H7 (cell line): Measurements from ENCODE around the gene ATP5F1E. TPM values are rescaled to one million over a fixed set of nuclear protein-coding genes. Genes with fewer than 3 reads are reported as not detected.
"Not testable (repeated sequence)": the region's sequence is repeated elsewhere in the genome, so short reads cannot be mapped to it uniquely, and the experiment has no call there.

Source experiments
- DNase-seq: peaks from one replicate; pipeline ENCODE4 v3.0.0; 2012
- H3K27me3 ChIP-seq: 2 replicates; pipeline ENCODE4 v1.6.0; 2011; ENCODE audit warnings: mild to moderate bottlenecking, low read length; ENCODE audit not compliant: control insufficient read depth, insufficient read depth
- H3K36me3 ChIP-seq: replicated peaks from 2 replicates; pipeline ENCODE4 v1.5.1; 2011; ENCODE audit warnings: low read length; ENCODE audit not compliant: control insufficient read depth, insufficient read depth
- H3K4me3 ChIP-seq: 2 replicates; pipeline ENCODE4 v1.5.1; 2011; ENCODE audit warnings: low read depth, mild to moderate bottlenecking, control low read depth, low read length, moderate library complexity; ENCODE audit not compliant: insufficient read depth
- total RNA-seq: library from RNA; depleted of rRNA; stranded (reverse); fragments of >200 nt; shearing (Covaris generic); gene quantifications from 2 replicates; pipeline ENCODE4 v1.2.3, GENCODE V29; 2014

ATP5F1E gene
- total RNA-seq, 1 experiment from 2014 or later, result 16.4 TPM

DNA sequence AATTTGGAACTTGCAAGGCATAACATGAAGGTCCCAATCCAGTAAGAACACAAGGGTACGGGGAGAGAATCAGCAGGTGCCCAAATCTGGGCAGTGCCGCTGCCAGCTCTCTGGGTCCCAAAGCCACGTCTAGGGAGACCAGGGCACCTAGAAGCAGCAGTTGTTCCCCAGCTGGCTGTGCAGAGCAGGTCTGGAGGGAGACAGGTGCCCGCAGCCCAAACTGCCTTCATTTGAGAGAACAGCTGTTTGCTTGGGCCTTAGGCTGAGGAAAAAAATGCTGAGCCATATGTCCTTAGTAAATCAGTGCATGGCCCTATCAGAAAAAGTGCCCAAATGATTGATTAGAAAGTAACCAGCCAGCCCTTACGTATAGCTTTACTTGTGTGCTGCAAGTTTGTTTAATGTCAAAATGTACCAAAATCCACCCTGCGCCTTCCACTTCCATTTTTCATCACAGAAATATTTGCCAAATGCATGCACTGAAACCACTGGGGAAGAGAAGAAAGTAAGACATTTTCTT lies 19.6 kb upstream of the ATP5F1E start:
- H3K4me3 ChIP-seq, result no peak overlapping the region
- DNase-seq, result no peak
- H3K36me3 ChIP-seq, result no peaks in the 10 kb centered on the region
- no peaks in the 10 kb centered on the region for H3K27me3 ChIP-seq

DNA sequence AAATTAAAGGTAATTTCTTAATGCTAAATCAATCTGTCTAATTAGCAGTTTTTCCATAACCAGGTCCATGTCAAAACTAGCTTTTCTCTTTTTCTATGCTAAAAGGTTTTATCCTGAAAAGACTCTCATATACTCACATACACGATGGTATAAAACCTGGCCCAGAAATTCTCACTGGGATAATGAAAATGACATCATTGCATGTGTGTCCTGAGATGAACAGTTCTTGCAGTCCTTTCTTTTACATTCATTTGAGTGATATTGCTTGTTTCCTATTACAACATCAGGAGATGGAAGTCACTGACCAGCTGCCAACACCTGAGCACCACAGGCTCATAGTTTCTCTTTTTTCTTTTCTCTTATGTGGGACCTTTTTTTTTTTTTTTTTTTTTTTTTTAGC lies 18.3 kb upstream of the ATP5F1E start:
- Histone ChIP-seq H3K27me3 (no peaks in the 10 kb centered on the region), H3K36me3 (no peaks in the 10 kb centered on the region), H3K4me3 (no peak overlapping the region)
- DNase-seq, result no peak

DNA sequence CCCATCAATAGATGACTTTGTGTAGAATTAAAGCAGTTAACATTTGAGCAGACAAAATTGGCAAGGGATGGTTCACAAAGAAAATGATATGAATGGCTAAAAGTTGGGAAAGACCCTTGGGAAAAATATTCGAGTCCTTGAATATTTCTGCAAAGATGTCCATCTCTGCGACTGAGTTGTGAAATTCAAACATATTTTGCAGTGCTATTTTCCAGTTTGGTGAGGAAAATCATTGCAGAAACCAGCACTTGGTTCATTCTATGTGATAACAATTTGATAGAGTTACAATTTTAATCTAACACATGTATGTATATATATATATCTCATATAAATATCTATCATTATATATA lies 16.5 kb upstream of the ATP5F1E start:
- H3K27me3 ChIP-seq, result no peaks in the 10 kb centered on the region; the same call in 1 of the 2 replicates
- H3K36me3 ChIP-seq, result no peaks in the 10 kb centered on the region
- H3K4me3 ChIP-seq, result no peak overlapping the region
- DNase-seq, result no peak

DNA sequence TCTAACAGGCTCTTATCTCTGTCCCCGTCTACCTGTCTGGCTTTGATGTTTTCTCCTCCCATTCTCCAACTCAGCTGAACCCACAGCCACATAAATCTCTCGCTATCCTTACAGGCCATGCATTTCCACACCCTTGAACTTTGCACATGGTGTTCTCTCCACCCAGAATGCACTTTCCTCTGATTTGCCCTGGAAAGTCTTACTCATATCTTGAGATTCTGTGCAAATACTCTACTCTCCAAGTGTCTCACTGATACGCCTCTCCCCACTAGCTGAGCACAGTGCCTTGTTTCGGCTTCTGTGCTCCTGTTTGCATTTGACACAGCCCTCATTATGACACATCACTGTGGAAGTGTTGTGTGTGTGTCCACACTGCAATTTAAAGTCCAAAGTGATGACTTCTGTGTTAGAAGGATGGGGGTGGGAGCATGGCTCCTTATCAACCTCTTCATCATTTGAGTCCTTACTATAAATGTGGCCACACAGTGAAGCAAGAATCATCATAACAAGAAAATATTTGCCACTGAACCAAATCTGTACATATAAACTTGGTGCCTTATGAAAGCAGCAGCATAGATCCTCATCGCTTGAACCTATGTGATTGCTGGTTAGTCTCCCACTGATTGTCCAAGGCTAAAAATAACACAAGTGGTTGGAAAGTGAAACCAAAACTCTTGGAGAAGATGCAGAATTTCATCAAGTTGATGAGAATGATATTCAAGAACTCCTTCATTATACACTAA lies 16.0 kb upstream of the ATP5F1E start:
- no peaks in the 10 kb centered on the region for H3K36me3 ChIP-seq
- no peak for DNase-seq
- H3K27me3 ChIP-seq, result no peaks in the 10 kb centered on the region; the same call in 1 of the 2 replicates
- H3K4me3 ChIP-seq, result no peak overlapping the region

DNA sequence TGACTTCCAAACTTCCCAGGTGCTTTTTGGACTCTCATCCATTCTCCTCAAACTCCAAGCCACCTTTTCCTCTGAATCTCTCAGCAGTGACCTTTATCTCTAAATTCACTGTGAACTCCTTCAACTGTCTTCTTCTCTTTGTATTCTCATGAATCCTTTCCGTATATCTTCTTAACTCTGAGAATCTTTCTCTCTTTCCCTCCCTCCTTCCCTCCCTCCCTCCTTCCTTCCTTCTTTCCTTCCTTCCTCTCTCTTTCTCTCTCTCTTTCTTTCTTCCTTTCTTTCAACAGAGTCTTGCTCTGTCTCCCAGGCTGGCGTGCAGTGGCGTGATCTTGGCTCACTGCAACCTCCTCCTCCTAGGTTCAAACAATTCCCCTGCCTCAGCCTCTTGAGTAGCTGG lies 14.7 kb upstream of the ATP5F1E start:
- H3K27me3 ChIP-seq, result no peaks in the 10 kb centered on the region; the same call in 1 of the 2 replicates
- no peak overlapping the region for H3K4me3 ChIP-seq
- H3K36me3 ChIP-seq, result no peaks in the 10 kb centered on the region
- DNase-seq, result no peak

DNA sequence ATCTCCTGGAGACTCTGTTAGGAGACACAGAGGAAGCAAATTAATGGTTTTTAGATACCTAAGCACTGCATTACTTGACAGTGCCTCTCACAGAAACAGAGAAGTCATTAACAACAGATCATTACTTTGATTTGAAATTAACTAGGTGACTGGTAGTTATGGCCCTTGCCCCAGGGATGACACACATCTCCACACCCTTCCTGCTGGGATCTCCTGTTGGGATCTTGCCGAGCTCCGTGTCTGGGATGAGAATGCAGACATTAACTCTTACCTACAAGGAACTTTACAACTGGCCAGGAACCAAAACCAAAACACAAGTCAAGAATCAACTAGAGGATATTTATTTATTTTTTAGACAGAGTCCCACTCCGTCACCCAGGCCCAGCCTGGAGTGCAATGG lies 12.7 kb upstream of the ATP5F1E start:
- H3K4me3 ChIP-seq, result no peak overlapping the region
- H3K36me3 ChIP-seq, result no peaks in the 10 kb centered on the region
- no peaks in the 10 kb centered on the region; the same call in 1 of the 2 replicates for H3K27me3 ChIP-seq
- DNase-seq, result no peak

DNA sequence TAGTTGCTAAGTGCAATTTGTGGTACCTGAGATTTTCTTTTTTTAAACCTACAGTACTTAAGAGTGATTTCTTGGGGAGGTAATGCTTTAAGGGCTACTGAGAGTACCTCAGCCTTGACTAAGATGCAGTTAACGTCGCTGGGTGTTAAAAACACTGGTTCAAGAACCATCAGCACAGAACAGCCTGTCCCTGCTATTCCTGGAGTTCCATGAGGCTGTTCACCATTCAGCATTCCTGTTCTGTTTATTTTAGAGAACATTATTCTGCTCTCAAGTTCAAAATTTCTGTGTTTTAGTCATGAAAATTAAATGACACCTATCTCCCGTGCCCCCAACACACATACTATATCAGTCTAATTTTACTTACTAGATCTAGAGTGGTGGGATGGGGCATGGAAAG lies 12.2 kb upstream of the ATP5F1E start:
- Histone ChIP-seq H3K27me3 (no peaks in the 10 kb centered on the region; the same call in 1 of the 2 replicates), H3K4me3 (no peak overlapping the region), H3K36me3 (no peaks in the 10 kb centered on the region)
- no peak for DNase-seq

DNA sequence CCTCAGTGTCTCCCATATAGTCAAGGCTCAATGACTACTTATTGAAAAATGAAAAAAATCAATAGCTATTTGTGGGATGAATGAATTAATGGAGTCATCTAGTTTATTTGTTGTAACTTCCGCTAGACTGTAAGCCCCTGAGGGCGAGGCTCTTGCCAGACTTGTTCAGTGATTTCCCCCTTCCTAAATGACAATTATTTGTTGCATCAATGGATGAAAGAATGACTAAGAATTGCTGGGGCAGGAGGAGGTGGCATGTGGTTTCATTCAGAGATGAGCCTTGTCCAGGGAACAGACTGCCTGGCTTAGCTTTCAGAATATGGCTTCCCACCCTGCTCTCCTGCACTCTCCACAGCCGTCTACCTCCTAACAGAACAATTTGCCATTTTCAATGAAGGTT lies 11.6 kb upstream of the ATP5F1E start:
- no peak for DNase-seq
- no peaks in the 10 kb centered on the region; the same call in 1 of the 2 replicates for H3K27me3 ChIP-seq
- no peaks in the 10 kb centered on the region for H3K36me3 ChIP-seq
- no peak overlapping the region for H3K4me3 ChIP-seq

DNA sequence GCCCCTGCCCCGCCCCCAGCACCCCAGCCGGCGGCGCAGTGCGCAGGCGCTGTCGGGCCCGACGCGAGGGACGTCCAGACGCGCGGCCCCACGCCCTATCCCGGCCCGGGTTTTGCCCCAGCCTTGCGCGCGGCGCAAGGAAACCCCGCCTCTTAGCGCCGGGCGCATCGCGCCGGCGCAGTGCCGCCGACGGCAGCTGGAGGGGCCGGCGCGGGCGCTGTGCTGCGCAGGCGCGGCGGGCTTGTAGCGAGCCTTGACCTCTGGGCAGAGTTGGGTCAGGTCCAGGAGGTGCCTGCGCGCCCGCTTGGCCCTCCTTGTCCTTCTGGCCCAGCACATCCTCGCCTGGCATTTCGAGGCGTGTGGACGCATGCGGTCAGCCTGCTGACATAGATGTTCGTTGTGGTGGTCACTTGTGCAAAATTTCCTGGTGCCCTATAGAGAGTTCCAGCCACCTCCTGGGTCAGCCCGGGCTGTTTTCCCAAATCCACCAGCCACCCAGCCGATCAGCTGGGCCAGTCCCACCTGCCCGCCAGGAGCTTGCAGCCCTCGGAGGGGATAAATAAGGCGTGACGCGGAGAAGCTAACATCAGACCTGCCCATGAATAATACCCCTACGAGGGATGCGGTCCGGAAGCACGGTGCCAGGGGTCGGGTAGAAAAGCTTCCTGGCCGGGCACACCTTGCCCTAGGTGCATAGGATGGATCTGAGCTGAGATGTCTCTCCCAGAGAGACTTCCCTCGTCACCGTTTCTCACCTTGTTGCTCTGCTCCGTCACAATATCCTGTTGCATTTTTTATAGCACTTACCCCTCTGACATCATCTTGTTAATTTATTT lies 10.9 kb upstream of the ATP5F1E start:
- peak; percentile 99 for DNase-seq
- H3K27me3 ChIP-seq, result no peaks in the 10 kb centered on the region; the same call in 1 of the 2 replicates
- H3K36me3 ChIP-seq, result no peaks in the 10 kb centered on the region; the same call in 1 of the 2 replicates
- peak overlapping the region; percentile 61 for H3K4me3 ChIP-seq

DNA sequence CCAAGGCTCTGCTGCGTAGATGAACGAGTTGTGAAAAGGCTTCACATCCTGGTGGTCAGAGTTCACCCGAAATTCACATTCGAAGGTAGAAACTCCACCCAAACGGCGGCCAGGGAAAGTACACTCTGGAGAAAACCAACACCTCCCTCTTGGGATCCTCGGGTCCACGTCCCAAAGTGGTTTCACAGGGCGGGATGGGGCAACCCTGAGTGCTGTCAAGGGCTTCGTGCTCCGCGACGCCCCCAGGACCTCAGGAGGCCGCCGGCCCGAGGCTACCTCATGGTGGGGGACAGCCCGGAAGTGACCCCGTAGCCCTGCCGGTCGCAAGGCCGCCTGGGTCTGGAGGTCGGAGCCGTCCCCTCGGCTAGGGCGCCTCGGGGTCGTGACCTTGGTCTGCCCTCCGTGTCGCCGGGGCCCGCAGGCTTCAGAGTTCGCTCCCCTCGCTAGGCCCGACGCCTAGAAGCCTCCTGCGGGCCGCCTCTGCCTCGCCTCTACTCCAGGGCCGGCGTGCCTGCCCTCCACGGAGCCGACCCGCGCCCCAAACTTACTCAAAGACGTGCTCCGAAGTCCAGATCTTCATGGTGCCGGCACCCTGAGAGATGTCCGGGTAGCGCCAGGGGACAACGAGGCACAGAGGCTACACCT lies 10.1 kb upstream of the ATP5F1E start, which contains the start of gene PRELID3B:
TSS of gene PRELID3B (minus strand) at position 636 of the 645 bp plus-strand sequence. CDS start at position 580, 56 bp downstream.
- DNase-seq, result peak; percentile 76
- Histone ChIP-seq H3K27me3 (no peaks in the 10 kb centered on the region; the same call in 1 of the 2 replicates), H3K36me3 (no peaks in the 10 kb centered on the region; the same call in 1 of the 2 replicates), H3K4me3 (peak within 1 kb of the TSS; percentile 61)

DNA sequence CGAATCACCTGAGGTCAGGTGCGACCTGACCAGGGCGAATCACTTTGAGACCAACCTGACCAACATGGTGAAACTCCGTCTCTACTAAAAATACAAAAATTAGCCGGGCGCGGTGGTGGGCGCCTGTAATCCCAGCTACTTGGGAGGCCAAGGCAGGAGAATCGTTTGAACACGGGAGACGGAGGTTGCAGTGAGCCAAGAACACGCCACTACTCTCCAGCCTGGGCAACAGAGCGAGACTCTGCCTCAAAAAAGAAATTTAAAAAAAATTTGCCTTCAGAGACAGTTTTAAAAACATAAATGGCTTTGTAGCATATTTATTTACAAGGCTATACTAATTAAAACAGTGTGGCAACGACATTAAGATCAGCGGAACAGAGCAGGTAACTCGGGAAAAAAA lies 9.4 kb upstream of the ATP5F1E start:
- H3K4me3 ChIP-seq, DNase-seq, H3K27me3 ChIP-seq, H3K36me3 ChIP-seq: not testable (repeated sequence)

DNA sequence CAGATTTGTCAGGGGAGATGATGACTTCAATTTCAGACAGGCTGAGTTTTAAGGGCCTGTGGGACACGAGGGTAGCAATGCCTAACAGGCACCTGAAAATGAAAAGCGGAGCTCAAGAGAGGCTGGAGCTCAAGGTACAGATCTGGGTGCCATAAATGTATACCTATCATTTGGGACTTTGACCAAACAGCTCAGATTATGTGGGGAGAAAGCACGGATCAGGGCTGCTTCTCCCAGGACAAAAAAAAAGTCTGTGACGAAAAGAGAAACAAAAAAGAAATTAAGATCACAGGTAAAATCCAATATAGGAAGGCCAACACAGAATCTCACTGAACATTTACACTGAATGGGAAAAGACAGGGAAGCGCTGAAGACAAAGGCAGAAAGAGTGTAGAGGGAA lies 8.5 kb upstream of the ATP5F1E start:
- Histone ChIP-seq H3K27me3 (no peaks in the 10 kb centered on the region; the same call in 1 of the 2 replicates), H3K36me3 (peaks cover 5% of the 10 kb centered on the region), H3K4me3 (no peak overlapping the region)
- DNase-seq, result no peak

DNA sequence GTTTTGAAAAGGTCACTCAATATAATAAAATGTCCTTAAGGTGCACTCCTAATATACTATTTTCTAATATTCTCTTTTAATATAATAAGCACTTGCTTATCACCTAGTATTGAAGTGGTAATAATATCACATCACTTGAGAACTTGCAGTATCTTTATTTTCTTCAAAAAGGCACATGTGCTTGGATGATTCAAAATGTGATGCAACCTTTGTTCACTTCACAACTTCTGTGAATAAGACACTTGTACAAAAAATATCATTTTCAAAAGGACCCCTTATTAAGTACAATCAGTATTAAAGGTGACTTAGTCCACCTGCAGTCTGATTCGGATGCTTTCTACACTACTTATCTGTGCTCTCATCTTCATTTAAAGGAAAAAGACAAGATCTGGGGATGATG lies 7.1 kb upstream of the ATP5F1E start:
- no peak overlapping the region for H3K4me3 ChIP-seq
- peaks cover 5% of the 10 kb centered on the region for H3K36me3 ChIP-seq
- DNase-seq, result no peak
- no peaks in the 10 kb centered on the region; the same call in 1 of the 2 replicates for H3K27me3 ChIP-seq

DNA sequence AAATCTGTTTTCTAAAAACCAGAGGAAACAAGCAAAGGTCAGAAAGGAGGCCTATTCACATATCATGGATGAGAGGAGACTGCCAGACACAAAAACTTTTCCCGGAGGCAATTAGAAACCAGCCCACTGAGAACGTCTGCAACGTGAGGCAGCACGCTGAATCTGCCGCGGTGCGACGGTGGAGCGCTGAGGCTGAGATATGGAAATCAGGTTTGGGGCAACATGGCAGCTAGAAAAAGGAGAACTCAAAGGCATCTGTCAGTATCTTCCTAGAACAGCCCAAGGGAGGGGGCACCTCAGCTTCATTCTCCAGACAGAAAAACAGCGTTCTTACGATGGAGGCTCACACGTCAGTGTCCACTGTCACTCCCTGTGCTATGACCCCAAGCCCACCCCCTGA lies 5.3 kb upstream of the ATP5F1E start:
- no peaks in the 10 kb centered on the region; the same call in 1 of the 2 replicates for H3K27me3 ChIP-seq
- no peak for DNase-seq
- no peak overlapping the region for H3K4me3 ChIP-seq
- H3K36me3 ChIP-seq, result peaks cover 5% of the 10 kb centered on the region
